HG02884 (cell line): ENCODE results near the gene POLG.
A peak's percentile ranks its signal among the peaks of the same experiment; 100 is the strongest.

ENCODE experiments used
- ATAC-seq: cut with Tn5 transposase; IDR thresholded peaks from one replicate; pipeline ENCODE4 v1.9.1; 2021; ENCODE audit warnings: mild to moderate bottlenecking, moderate library complexity; ENCODE audit not compliant: unreplicated experiment

POLG gene

DNA sequence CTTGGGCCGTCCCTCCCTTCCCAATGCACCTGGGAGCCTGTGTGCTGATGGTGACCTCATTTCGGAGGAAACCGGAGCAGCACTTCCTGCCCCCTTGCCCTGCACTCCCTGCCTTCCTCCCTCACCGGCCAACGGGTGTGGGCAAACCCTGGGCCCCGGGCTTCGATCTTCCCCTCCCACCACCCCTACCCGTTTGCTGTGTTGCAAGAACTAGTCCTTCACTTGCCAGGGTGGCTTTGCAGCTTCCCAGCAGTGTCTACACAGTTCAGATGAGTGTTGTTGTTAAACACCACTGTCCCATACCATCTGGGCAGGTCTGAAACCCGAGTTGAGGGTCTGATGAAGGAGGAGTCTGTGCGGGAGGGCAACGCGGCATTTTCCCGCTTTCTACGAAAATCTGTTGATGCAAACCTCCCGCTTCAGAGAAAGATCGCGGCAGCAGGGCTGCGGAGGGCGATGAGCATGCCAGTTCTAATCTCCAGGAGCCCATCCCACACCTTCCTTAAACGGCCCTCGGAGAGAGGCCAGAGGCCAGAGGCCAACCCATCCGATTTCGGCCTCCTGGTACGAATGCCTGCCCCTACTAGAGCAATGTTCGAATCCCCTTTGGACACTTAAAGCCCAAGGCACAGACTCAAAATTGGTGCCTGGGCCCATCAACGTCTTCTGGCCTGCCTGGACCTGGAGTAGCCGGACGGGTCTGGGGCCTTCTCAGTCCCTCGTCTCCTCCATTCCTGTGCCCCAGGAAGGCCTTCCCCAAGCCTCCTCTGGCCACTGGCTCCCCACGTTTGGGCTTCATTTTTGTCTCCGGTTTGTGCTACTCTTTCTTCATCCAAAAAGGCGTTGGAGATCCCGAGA is 35.7 kb upstream of the POLG start:
- ATAC-seq, result no peak

DNA sequence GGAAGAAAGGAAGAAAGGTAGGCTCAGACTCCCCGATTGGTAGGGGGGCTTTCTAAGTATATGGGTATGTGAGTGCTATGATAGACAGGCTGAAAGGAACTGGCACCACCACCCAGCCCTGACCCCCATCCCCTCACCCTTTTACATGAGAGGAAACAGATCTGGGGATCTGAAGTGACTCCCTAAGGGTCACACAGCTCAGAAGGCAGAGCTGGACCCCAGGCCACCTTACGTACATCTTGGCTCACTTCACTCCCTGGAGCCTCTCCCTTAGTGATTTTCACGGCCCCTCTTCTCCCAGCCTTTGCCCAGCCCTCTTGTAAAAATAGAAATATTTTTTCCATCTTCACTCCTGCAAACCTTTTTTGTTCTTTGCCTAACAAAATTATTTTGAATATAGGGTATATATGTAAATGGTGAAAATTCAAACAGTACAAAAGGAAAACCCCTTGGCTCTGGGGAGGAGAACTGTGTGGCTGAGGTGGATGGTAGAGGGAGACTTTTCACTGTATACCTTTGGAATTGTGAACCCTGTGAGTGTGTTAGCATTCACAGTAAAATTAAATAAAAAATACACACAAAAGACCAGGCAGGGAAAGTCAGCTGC is 34.8 kb upstream of the POLG start:
- no peak for ATAC-seq

DNA sequence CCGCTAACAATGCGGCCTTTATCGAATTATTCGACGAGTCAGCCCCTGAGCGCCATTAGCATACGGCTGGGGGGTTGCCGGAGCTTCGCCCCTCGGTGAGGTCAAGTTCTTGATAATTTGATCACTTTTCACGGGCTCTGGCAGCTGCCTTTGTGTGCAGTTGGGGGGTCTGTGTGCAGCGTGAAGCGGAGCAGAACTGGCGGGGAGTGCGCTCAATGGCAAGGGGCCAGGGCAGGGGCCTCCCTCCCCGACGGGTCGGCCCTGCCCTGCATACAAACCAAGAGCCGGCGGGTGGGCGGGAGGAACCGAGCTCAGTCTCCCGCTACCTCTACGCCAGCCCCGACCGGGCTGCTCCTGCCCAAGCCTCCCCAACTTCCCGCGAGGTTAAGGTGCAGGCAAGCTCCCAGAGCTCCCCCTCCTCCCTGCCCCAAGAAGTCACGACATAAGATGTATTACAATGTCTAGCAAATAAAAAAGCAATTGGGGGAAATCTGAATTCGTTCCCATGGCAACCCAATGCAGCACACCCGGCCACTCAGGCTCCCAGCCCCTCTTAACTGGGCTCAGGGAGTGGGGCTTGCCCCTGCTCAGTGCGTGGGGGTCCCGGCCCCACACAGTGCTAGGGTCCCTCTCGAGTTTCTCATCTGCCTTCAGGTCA is 34.1 kb upstream of the POLG start:
- no peak for ATAC-seq

DNA sequence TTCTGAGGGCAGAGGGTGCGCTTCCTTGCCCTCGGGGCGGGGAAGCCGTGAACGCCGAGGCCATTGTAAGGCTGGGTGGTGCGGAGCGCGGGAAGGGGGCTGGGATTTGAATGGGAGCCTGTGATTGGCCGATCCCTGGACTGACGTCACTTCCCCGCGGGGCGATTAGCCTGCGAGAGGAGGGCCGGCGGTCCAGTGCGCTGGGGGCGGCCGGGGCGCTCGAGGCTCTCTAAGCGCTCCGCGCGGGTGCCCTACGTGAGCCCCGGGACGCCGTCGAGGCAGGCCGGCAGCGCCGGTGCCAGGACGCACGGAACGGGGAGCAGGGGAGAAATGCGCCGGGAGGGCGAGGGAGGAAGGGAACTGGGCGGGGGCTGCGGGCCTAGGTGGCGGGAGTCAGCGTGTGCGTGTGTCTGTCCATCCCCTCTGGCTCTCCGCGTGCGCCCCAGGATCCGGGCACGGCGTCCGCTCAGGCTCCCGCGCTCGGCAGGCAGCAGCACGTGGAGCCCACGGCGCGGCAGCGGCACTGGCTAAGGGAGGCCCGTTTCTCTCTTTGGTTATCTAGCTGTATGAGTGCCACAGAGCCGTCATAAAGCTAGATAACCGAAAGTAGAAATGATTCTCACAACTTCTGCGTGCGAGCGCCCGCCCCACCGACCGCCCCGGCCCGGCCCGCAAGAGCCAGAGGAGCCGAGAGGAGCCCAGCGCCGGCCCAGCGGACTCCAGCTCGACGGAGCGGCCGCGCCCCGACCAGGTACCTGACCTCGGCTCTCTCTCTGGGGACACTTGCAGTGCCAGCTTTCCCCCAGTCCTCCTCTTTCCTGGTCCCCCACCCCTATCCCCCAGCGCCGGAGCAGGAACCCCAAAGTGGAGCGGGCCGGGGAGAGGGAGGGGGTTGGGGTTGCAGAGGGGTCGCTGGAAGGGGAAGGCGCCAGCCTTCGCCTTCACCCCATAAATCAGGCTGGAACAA is 33.1 kb upstream of the POLG start:
- no peak for ATAC-seq

GRCh38 chr15:89366656-89367393 is 32.2 kb upstream of the POLG start:
- no peak for ATAC-seq

DNA sequence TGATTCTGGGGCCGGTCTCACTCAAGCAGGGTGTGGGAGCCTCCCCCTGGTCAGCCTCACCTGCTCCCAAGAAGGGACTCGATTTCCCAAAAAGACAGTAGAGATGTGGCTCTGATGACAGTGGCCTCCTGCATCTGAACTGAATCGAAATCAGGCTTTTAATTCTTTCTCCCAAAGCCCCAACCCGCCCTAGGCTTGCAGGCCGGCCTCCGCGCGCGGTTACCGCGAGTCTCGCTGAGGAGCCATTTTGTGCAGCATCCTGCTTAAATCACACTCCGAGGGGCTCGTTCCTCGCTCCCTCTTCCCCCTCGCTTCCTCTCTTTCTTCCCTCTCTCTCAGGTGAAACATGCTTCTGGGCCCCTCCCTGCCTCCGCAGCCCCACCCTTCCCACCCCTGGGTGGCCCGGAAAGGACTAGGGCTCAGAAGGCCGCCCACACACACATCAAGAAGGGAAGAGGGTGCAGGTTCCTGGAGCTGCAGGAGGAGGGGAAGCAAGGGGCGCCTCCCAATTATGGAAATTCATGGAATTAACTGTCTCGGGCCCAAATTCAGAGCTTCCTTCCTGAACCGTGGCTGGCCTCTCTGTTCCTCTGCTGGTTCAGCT is 30.9 kb upstream of the POLG start:
- no peak for ATAC-seq

DNA sequence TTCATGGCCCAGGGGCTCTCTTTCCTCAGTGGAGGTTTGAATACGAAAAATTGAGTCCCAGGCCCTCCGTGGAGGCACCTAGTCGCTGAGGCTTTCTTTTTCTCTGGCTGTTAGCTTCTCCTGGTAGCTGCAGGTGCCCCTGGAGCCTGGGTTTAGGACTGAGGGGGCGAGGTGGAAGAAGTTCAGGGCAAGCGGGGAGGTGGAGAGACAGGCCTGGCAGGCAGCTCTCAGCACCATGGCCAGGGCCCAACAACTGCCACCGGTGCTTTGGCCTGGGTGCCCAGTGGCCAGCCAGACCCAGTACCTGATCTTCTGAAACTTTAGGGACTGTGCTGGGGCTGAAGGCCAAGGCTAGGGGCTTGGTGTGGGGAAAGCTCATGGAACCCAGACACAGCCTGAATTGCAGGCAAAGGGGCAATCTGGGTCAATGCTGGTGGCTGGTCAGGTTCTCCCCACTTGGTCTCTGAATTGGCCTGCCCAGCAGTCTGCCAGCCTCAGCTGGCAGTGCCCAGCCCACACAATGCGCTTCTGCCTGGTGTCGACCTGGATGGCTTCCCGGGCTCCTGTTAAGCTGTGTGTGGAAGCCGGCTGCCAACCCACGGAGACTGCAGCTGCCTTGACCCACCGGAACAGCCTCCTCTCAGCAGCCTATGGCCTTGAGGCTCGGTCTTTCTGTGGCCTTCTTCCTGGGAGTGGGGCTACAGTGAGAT is 30.3 kb upstream of the POLG start:
- ATAC-seq, result no peak

- no peak for ATAC-seq
Measured at GRCh38 chr15:89364341-89364740, 29.7 kb upstream of the POLG start.

DNA sequence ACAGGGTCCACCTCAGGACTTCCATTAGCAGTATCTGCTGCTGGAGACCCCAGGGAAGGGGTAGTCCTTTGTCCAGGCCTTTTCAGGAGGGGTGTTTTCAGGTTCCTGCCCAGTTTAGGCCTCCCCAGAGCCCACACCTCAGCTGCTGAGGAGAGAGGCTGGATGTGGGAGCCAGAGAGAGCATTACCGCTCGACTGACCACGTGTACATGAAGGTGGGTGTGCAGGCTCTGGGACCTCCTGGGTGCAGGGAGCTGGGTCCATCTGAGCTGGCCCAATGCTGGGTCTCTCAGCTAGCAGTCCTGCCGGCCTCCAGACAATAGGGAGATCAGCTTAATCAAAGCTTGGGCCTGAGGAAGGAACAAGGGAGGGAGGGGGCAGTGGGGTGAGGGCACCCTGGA is 29.1 kb upstream of the POLG start:
- no peak for ATAC-seq

DNA sequence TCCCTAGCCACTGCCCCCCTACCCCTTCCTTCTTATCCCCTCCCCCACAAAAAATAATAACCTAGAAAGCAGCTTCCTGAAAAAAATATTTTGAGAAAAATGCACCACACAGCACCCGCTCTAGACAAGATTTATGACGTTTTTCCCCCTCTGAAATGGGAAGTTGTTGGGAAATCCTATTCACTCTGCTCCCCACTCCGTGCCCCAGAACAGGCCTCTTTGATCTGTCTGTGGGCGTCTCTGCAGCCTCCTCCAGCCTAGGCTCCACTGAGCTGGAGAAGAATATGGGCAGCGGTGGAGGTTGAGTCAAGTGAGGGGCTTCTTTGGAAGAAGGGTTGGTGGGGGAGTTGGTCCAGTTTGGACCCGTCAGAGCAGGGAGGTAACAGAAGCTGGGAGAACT is 28.5 kb upstream of the POLG start:
- no peak for ATAC-seq

GRCh38 chr15:89362203-89363101 is 27.8 kb upstream of the POLG start:
- no peak for ATAC-seq

GRCh38 chr15:89361451-89362202 is 27.0 kb upstream of the POLG start:
- no peak for ATAC-seq

DNA sequence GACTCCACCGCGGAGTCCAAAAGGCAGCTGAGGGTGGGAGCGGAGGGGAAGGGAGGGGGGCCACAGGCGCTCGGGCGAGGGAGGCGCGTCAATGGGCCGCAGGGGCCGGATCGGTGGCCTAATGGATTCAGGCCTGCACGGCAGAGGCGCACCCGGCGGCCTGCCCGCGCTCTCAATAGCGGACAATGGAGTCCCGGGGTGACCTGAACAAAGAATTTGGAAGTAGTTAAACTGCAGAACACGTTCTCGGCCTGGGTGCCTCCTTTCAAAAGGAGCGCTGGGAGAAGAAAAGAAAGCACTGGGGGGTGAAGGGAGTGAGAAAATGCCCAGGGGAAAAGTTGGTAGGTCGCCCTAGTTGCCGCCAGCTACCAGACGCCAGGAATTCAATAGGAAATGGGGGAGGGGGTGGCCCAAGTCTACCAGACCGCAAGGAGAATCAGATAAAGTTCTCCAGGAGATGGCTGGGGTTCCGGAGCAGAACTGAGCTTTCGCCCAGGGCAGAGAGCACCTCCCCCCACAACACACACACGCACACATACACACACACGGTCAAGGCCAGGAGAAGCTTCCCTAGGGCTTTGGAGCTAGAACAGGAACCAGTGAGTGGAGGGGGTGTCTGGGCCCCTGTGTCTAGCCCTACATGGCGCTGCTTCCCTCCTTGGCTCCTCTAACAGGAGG is 25.8 kb upstream of the POLG start:
- ATAC-seq, result no peak

- ATAC-seq, result no peak
Measured at GRCh38 chr15:89359471-89360293, 25.1 kb upstream of the POLG start.

GRCh38 chr15:89358755-89359439 is 24.3 kb upstream of the POLG start:
- ATAC-seq, result peak; percentile 84

- ATAC-seq, result no peak
Measured at GRCh38 chr15:89358435-89358754, 23.8 kb upstream of the POLG start.
